Natural killer cell (primary cell): ENCODE results near the gene DOC2B. TPM values are rescaled to one million over a fixed set of nuclear protein-coding genes. Genes with fewer than 3 reads are reported as not detected.

Source experiments
- ATAC-seq, 3 donors: fragments of 150-1000 bp in 2 of 3; fragments of 200-7000 bp in 1 of 3; cut with Tn5 transposase; 1 replicate in 1 of 3; 2 replicates in 2 of 3; pipeline ENCODE4 v1.10.0; 2021; ENCODE audit warnings: mild to moderate bottlenecking in 2 of 3, moderate library complexity in 2 of 3
- DNase-seq, 2 donors: peaks; one replicate each; pipeline versions ENCODE4 v3.0.0 to v3.0.0-alpha.2; 2013 to 2021; ENCODE audit warnings: mixed read lengths in 1 of 2
- H3K27ac ChIP-seq: one replicate; pipeline ENCODE4 v1.5.1; 2013; ENCODE audit warnings: mild to moderate bottlenecking, low read length
- H3K27me3 ChIP-seq: one replicate; pipeline ENCODE4 v1.6.1; 2013; ENCODE audit warnings: low read length; ENCODE audit not compliant: control insufficient read depth, insufficient read depth
- H3K36me3 ChIP-seq: one replicate; pipeline ENCODE4 v1.6.1; 2013; ENCODE audit warnings: low read length; ENCODE audit not compliant: control insufficient read depth, insufficient read depth
- H3K4me1 ChIP-seq: one replicate; pipeline ENCODE4 v1.6.1; 2013; ENCODE audit warnings: low read length; ENCODE audit not compliant: control insufficient read depth, insufficient read depth
- H3K4me3 ChIP-seq: one replicate; pipeline ENCODE4 v1.5.1; 2013; ENCODE audit warnings: low read length
- H3K9me3 ChIP-seq: one replicate; pipeline ENCODE4 v1.6.1; 2013; ENCODE audit warnings: low read length; ENCODE audit not compliant: control insufficient read depth, insufficient read depth
- H3K27ac Mint-ChIP-seq, 2 donors: one replicate each; pipeline ENCODE4 v1.8.0; 2022; ENCODE audit warnings: mild to moderate bottlenecking in 2 of 2, mixed read lengths in 2 of 2, moderate library complexity in 1 of 2
- H3K27me3 Mint-ChIP-seq, 2 donors: one replicate each; pipeline ENCODE4 v1.8.0; 2022; ENCODE audit warnings: low read depth in 2 of 2, mixed read lengths in 2 of 2
- H3K36me3 Mint-ChIP-seq: one replicate; pipeline ENCODE4 v1.8.0; 2022; ENCODE audit warnings: mixed read lengths
- H3K4me1 Mint-ChIP-seq, 2 donors: one replicate each; pipeline ENCODE4 v1.8.0; 2022; ENCODE audit warnings: mixed read lengths in 2 of 2
- H3K4me3 Mint-ChIP-seq: one replicate; pipeline ENCODE4 v1.8.0; 2022; ENCODE audit warnings: mild to moderate bottlenecking, moderate library complexity, mixed read lengths
- H3K9me3 Mint-ChIP-seq, 2 donors: one replicate each; pipeline ENCODE4 v1.8.0; 2022; ENCODE audit warnings: mixed read lengths in 2 of 2
- WGBS: methylation state at CpG from one replicate; pipeline ENCODE4 v1.1.7; 2013; ENCODE audit warnings: missing lambda C conversion rate; ENCODE audit not compliant: insufficient coverage; 5-methylcytosine and 5-hydroxymethylcytosine counted together
- intact Hi-C: fragments of 100-400 bp; cut with micrococcal nuclease; formaldehyde crosslinking; loops from one replicate; pipeline ENCODE4 v1.14.2; 2022
- total RNA-seq, 4 donors: library from RNA; stranded (reverse); fragments of 120-200 nt in 1 of 4; gene quantifications; one replicate each; pipeline versions ENCODE4 v1.2.3 to v1.2.4, GENCODE V29; 2013 to 2022
- TF ChIP-seq, protein P1 (sequence below): fragments of 200-600 bp; IDR thresholded peaks from one replicate; pipeline ENCODE4 v1.8.0; 2022; ENCODE audit warnings: antibody characterized with exemption

The DOC2B gene
- total RNA-seq, 3 donors from 2014 or later (not counting 1 experiment from before 2014, with no cell fraction given): 0.07 to 0.20 TPM; not detected in 1

DNA sequence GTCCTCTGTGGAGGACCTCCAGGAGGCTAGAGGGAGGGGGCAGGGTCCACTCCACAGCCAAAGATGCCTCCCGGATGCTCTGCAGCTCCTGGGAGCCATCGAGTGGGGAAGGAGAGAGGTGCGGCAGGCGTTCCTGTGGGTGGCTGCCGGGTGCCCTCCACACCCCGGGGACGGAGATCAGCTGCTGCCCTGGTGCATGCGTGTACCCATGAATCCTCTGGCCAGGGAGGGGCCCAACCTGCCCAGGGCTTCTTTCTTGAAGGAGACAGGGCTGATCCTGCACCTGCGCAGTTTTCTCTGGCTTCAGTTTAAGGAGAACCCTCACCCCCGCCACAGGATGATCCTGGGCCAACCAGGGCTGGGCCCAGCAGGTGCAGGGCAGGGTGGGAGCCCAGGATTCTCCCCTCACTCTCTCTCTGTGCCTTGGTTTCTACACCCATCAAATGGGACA is 33.5 kb upstream of the DOC2B start:
- H3K4me3 ChIP-seq: no peak overlapping the region
- ATAC-seq: no peak
- intact Hi-C loops: no loop called here
- peaks cover 9% of the 10 kb centered on the region for H3K4me1 ChIP-seq
- TF ChIP-seq, protein P1, sequence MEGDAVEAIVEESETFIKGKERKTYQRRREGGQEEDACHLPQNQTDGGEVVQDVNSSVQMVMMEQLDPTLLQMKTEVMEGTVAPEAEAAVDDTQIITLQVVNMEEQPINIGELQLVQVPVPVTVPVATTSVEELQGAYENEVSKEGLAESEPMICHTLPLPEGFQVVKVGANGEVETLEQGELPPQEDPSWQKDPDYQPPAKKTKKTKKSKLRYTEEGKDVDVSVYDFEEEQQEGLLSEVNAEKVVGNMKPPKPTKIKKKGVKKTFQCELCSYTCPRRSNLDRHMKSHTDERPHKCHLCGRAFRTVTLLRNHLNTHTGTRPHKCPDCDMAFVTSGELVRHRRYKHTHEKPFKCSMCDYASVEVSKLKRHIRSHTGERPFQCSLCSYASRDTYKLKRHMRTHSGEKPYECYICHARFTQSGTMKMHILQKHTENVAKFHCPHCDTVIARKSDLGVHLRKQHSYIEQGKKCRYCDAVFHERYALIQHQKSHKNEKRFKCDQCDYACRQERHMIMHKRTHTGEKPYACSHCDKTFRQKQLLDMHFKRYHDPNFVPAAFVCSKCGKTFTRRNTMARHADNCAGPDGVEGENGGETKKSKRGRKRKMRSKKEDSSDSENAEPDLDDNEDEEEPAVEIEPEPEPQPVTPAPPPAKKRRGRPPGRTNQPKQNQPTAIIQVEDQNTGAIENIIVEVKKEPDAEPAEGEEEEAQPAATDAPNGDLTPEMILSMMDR: no peak
- no peaks in the 10 kb centered on the region for H3K27me3 Mint-ChIP-seq
- 96% methylated on average over 10 of the region's 10 CpGs for WGBS
- no peak overlapping the region for H3K27ac Mint-ChIP-seq
- no peaks in the 10 kb centered on the region for H3K36me3 ChIP-seq
- H3K27ac ChIP-seq: no peak overlapping the region
- no peak for DNase-seq
- no peaks in the 10 kb centered on the region for H3K4me1 Mint-ChIP-seq
- H3K27me3 ChIP-seq: no peaks in the 10 kb centered on the region
- no peaks in the 10 kb centered on the region for H3K9me3 ChIP-seq
- no peak overlapping the region for H3K4me3 Mint-ChIP-seq
- H3K36me3 Mint-ChIP-seq: no peaks in the 10 kb centered on the region
- H3K9me3 Mint-ChIP-seq: no peaks in the 10 kb centered on the region

GRCh38 chr17:213286-214105 is 32.0 kb upstream of the DOC2B start:
- DNase-seq: no peak
- TF ChIP-seq, protein P1: no peak

GRCh38 chr17:210402-210801 is 29.0 kb upstream of the DOC2B start:
- DNase-seq (no peak), ATAC-seq (no peak)
- Histone ChIP-seq H3K27me3 (peaks cover 6% of the 10 kb centered on the region), H3K4me3 (no peak overlapping the region), H3K4me1 (peaks cover 6% of the 10 kb centered on the region), H3K27ac (no peak overlapping the region), H3K36me3 (no peaks in the 10 kb centered on the region), H3K9me3 (no peaks in the 10 kb centered on the region)
- no peak overlapping the region for H3K27ac Mint-ChIP-seq
- intact Hi-C loops: no loop called here
- H3K9me3 Mint-ChIP-seq: peaks cover 2 to 5% of the 10 kb centered on the region in 2 donors
- TF ChIP-seq, protein P1: no peak
- peaks cover 6 to 7% of the 10 kb centered on the region in 2 donors for H3K27me3 Mint-ChIP-seq
- H3K36me3 Mint-ChIP-seq: no peaks in the 10 kb centered on the region
- H3K4me3 Mint-ChIP-seq: no peak overlapping the region
- no peaks in the 10 kb centered on the region for H3K4me1 Mint-ChIP-seq
- 93% methylated on average over 8 of the region's 8 CpGs for WGBS

More at GRCh38 chr17:213286-214105, 32.0 kb upstream of the DOC2B start:
- Mint-ChIP-seq H3K9me3 (no peaks in the 10 kb centered on the region), H3K4me1 (no peaks in the 10 kb centered on the region), H3K36me3 (no peaks in the 10 kb centered on the region), H3K27ac (no peak overlapping the region), H3K4me3 (no peak overlapping the region), H3K27me3 (peaks cover 0 to 7% of the 10 kb centered on the region in 2 donors)
- H3K4me1 ChIP-seq: peaks cover 9% of the 10 kb centered on the region
- 95% methylated on average over 25 of the region's 25 CpGs for WGBS
- intact Hi-C loops: no loop called here
- H3K4me3 ChIP-seq: no peak overlapping the region
- no peaks in the 10 kb centered on the region for H3K36me3 ChIP-seq
- no peak overlapping the region for H3K27ac ChIP-seq
- ATAC-seq: no peak
- H3K9me3 ChIP-seq: no peaks in the 10 kb centered on the region
- H3K27me3 ChIP-seq: no peaks in the 10 kb centered on the region
